ENCODE data around the gene MARS1.
"Not testable (repeated sequence)": the region's sequence is repeated elsewhere in the genome, so short reads cannot be mapped to it uniquely, and the experiment has no call there.

MARS1 gene

DNA sequence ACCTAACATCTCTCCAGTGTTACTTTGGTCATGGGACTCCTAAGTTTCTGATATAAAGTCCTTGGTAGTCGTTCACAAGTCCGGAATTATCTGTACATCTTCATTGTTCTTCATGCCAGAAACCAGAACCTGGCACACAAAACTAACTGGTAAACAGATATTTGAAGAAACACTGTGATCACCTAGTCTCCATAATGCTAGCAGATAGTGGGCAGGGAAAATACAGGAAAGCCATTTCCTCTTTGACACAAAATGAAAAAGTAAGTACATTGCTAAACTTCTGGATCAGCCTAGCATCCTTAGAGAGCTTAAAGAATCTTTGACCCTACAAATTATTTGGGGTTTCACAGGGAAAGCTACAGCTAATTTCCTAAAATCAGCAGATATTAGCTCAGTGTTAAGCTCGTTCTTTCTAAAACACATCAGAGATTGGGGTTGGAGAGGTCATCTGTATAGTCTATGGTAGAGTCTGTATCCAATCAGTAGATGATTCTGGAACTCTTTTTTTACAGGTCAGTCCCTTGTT, 27.6 kb downstream of the MARS1 start:
- no peak for DNase-seq (ENCODE audit: extremely low read depth in 1 of 2, low read depth in 1 of 2)

- no peak for DNase-seq (ENCODE audit: extremely low read depth in 1 of 2, low read depth in 1 of 2)
Measured at GRCh38 chr12:57515934-57516541, 28.2 kb downstream of the MARS1 start.

- no peak for DNase-seq (ENCODE audit: extremely low read depth in 1 of 2, low read depth in 1 of 2)
Measured at GRCh38 chr12:57516617-57517153, 28.8 kb downstream of the MARS1 start.

GRCh38 chr12:57517187-57517586, 29.3 kb downstream of the MARS1 start:
- DNase-seq (ENCODE audit: extremely low read depth in 1 of 2, low read depth in 1 of 2) = no peak

DNA sequence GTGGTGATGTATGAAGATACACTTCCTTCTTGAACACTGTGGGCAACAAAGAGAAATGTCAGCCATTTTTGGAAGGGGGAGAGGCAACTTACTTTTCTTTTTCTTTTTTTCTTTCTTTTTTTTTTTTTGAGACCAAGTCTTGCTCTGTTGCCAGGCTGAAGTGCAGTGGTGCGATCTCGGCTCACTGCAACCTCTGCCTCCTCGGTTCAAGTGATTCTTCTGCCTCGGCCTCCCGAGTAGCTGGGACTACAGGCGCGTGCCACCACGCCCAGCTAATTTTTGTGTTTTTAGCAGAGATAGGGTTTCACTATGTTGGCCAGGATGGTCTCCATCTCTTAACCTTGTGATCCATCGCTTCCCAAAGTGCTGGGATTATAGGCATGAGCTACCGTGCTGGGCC, 29.9 kb downstream of the MARS1 start:
- DNase-seq (ENCODE audit: extremely low read depth in 1 of 2, low read depth in 1 of 2) = not testable (repeated sequence)

DNA sequence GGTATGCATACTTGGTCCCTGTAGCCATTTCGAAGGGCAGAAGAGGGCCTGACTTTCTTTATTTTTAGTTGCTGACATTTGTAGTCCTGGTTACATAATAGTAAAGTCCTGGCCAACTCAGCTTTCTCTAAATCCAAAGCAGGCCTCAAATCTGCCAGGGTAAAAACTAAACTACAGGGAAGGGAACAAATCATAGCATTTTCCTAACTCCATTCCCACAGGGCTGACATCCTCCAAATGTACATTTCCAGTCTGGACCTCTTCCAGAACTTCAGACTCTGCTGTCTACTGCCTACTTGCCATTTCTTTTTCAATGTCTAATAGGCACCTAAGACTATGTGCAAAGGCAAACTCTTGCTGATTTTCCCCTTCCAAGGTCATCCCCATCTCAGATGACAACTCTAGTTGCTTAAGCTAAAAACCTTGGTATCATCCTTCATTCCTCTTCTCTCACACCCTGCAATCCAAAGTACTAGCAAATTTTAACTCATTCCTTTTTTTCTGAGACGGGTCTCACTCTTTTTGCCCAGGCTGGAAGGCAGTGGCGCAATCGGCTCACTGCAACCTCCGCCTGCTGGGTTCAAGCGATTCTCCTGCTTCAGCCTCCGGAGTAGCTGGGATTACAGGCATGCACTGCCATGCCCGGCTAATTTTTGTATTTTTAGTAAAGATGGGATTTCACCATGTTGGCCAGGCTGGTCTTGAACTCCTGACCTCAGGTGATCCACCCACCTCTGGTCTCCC, 30.5 kb downstream of the MARS1 start:
- DNase-seq (ENCODE audit: extremely low read depth in 1 of 2, low read depth in 1 of 2) = no peak

DNA sequence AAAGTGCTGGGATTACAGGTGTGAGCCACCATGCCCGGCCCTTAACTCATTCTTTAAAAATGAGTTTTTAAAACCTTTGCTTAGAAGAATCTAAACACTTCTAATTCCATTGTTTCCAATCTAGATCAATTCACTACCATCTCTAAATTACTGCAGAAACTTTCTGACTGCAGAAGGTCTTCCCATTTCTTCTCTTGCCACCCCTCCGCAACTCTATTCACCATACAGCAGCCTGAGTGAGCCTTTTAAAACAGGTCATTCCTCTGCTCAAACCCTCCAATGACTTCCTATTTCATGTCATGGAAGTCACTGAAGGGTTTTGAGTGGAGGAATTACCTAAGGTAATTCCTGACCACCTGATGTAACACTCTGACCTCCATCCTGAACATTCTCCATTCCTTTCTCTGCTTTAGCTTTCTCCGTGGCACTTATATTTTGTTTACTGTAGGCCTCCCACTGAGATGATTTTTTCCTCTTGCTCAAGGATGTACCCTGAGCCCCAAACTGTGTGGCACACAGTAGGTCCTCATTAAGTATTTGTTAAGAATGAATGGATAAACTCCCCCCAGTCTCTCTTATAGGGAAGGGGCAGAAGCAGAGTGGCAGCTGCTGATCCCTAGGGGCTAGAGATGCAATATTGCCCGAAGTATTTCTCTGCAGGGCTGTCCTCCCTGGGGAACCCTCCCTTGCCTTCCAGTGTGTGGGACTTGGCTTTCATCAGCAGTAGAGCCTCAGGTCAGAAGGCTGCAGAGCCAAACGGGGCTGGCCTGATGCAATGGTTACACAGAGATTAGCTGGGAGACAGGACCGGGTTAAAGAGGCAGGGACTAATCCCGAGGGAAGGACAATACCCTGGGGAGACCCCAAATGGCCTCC, 31.3 kb downstream of the MARS1 start:
- no peak for DNase-seq (ENCODE audit: extremely low read depth in 1 of 2, low read depth in 1 of 2)

GRCh38 chr12:57519796-57520052, 31.9 kb downstream of the MARS1 start:
- DNase-seq (ENCODE audit: extremely low read depth in 1 of 2, low read depth in 1 of 2) = no peak

DNA sequence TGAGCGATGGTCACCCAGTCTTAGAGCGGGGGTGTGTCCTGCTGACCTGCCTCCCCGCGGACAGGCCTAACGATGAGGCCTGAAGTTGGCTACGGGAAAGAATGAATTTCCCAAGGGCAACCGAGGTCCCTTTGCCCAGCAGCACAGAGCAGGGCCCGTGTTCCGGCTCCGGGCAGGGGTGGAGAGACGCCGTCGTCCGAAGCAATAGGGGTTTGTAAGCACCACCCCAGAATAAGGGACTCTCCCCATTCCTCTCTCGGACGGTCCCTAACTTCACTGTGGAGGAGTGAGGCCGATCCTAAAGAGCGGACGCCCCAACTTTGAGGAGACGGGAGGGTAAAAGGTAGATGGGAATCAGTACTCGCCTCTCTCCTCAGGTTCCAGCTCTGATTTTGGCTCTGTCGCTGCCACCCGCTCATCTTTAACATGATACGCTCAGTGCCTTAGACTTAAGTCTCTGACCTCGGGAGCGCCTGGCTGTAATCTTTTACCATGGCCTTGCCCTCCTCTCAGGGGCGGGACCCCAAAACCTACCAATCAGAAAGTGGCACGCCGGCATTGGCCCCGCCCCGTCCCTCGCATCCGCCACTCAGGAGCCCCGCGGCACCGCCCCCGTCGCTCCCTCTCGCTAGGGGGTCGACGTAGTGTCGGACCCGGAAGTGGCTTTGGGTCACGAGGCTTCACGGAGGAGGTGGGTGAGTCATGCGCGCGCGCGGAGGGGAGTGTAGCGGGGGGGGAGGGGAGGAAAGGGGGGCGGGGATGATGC, 32.4 kb downstream of the MARS1 start, which contains the start of gene DDIT3:
DDIT3 (minus strand) TSS at position 462 of the 766 bp plus-strand sequence. CDS start 3,108 bp downstream, outside the sequence.
- peak; percentile 99 for DNase-seq (ENCODE audit: extremely low read depth in 1 of 2, low read depth in 1 of 2)

- DNase-seq (ENCODE audit: extremely low read depth in 1 of 2, low read depth in 1 of 2) = no peak
Measured at GRCh38 chr12:57521525-57522010, 33.7 kb downstream of the MARS1 start.

- peak; percentile 68 to 85 for DNase-seq (ENCODE audit: extremely low read depth in 1 of 2, low read depth in 1 of 2)
Measured at GRCh38 chr12:57522011-57522886, 34.4 kb downstream of the MARS1 start, which contains the start of gene MBD6. Gene MBD6 (plus strand): TSS chr12:57522824. CDS start chr12:57524304, 1,480 bp downstream.

- DNase-seq (ENCODE audit: extremely low read depth in 1 of 2, low read depth in 1 of 2) = peak in 1 of 2 donors; percentile 28
Measured at GRCh38 chr12:57522887-57523705, 35.2 kb downstream of the MARS1 start.

DNA sequence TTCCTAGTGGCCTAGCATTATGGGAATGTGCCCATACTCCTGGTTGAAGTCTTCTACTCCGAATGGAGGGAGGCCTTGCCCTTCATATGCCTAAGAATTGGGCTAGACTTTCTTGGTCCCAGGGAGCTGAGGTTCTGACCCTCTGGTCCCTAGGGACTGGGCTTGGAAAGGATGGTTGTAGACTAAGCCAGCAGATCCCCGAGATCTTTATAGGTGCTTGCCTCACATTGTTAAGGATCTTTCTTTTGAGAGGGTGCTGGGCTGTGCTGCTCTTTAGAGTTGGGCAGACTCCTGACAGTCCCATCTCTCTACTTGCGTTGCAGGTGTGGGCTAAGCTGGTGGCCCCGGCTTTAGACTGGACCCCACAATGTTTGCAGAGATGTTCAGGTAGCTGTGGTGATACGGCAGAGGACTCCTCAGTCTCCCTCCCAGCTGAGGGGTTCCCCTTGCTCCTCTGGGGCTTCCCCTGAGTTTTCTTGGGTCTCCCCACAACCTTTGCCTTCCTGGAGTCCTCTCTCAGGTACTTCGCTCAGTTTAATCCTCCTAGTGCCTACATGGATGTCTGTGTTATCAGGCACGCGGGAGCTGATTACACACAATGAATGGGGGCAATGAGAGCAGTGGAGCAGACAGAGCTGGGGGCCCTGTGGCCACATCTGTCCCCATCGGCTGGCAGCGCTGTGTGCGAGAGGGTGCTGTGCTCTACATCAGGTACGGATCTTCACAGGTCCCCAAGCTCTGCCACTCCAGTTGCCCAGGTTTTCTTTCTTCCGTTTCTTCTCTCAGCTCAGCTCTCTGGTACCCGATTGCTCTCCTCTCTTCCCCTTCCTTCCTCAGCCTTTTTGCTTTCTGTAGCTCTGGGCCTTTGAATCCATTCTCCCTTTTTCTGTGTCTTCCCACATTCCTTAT, 36.1 kb downstream of the MARS1 start:
- no peak for DNase-seq (ENCODE audit: extremely low read depth in 1 of 2, low read depth in 1 of 2)

- DNase-seq (ENCODE audit: extremely low read depth in 1 of 2, low read depth in 1 of 2) = no peak
Measured at GRCh38 chr12:57524814-57525614, 37.1 kb downstream of the MARS1 start.

DNA sequence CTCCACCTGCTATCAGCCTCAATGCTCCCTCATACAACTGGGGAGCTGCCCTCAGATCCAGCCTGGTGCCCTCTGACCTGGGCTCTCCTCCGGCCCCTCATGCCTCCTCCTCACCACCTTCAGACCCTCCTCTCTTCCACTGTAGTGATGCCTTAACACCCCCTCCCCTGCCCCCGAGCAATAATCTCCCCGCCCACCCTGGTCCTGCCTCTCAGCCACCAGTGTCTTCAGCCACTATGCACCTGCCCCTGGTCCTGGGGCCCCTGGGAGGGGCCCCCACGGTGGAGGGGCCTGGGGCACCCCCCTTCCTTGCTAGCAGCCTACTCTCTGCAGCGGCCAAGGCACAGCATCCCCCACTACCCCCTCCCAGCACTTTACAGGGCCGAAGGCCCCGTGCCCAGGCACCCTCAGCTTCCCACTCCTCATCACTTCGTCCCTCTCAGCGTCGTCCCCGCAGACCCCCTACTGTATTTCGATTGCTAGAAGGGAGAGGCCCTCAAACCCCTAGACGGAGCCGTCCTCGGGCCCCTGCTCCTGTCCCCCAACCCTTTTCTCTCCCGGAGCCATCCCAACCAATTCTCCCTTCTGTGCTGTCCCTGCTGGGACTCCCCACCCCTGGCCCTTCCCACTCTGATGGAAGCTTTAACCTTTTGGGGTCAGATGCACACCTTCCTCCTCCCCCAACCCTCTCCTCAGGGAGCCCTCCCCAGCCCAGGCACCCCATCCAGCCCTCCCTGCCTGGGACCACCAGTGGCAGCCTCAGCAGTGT, 37.9 kb downstream of the MARS1 start:
- DNase-seq (ENCODE audit: extremely low read depth in 1 of 2, low read depth in 1 of 2) = no peak
